ENCODE data around the gene PLCB1.

DNA sequence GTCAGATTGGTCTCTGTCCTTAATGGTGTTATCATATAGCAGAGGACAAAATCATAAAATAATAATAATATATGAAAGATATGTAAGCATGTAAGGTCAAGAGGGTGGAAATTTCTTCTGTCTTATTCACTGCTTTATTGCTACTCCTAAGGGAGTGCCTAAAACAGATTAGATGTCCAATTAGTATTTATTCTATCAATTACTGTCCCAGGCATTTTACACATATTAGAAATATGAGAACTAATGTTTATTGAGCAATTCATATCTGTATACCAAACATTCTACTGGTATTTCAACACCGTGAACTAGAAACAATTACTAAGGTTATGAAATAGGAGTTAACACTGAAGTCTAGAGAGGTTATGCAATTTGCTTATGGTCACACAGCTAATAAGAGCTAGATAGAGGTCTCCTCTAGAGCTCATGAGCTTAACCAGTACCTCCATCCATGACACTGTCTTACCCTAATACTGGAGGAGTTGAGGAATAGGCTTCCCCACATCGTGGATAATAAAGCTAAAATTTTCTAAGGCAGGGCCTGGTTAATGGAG, 302.3 kb downstream of the PLCB1 start:
- TF ChIP-seq, protein P1, sequence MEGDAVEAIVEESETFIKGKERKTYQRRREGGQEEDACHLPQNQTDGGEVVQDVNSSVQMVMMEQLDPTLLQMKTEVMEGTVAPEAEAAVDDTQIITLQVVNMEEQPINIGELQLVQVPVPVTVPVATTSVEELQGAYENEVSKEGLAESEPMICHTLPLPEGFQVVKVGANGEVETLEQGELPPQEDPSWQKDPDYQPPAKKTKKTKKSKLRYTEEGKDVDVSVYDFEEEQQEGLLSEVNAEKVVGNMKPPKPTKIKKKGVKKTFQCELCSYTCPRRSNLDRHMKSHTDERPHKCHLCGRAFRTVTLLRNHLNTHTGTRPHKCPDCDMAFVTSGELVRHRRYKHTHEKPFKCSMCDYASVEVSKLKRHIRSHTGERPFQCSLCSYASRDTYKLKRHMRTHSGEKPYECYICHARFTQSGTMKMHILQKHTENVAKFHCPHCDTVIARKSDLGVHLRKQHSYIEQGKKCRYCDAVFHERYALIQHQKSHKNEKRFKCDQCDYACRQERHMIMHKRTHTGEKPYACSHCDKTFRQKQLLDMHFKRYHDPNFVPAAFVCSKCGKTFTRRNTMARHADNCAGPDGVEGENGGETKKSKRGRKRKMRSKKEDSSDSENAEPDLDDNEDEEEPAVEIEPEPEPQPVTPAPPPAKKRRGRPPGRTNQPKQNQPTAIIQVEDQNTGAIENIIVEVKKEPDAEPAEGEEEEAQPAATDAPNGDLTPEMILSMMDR (IDR thresholded peaks at IDR 0.05; ENCODE audit: poor library complexity), result no peak
- TF ChIP-seq EZH2 (IDR thresholded peaks at IDR 0.05; ENCODE audit: borderline replicate concordance), result no peak
- TF ChIP-seq EZH2phosphoT487 (IDR thresholded peaks at IDR 0.05; ENCODE audit: low read depth, severe bottlenecking, unreplicated experiment), result no peak

All from hepatocyte (in vitro differentiated cells).